Parathyroid adenoma (tissue), 2 donors: ENCODE measurements around the gene ARID3C.

Experiments used
- H2AFZ ChIP-seq: fragments of 300-600 bp; sonication (generic); one replicate; pipeline ENCODE4 v1.7.0; 2017; ENCODE audit warnings: antibody characterized with exemption, mild to moderate bottlenecking
- H3K27ac ChIP-seq: fragments of 300-600 bp; sonication (generic); one replicate; pipeline ENCODE4 v1.7.0; 2017
- H3K27me3 ChIP-seq: fragments of 300-600 bp; sonication (generic); one replicate; pipeline ENCODE4 v1.7.0; 2017; ENCODE audit warnings: low read length; ENCODE audit not compliant: control insufficient read depth, insufficient read depth
- H3K36me3 ChIP-seq: fragments of 300-600 bp; sonication (generic); one replicate; pipeline ENCODE4 v1.7.0; 2017; ENCODE audit warnings: low read length; ENCODE audit not compliant: control insufficient read depth, insufficient read depth
- H3K4me1 ChIP-seq: fragments of 300-600 bp; sonication (generic); one replicate; pipeline ENCODE4 v1.7.0; 2017; ENCODE audit warnings: control low read depth
- H3K4me2 ChIP-seq: fragments of 300-600 bp; sonication (generic); one replicate; pipeline ENCODE4 v1.7.0; 2017; ENCODE audit warnings: low read length
- H3K4me3 ChIP-seq: fragments of 300-600 bp; sonication (generic); one replicate; pipeline ENCODE4 v1.7.0; 2017; ENCODE audit warnings: low read depth, low read length
- H3K79me2 ChIP-seq: fragments of 300-600 bp; sonication (generic); one replicate; pipeline ENCODE4 v1.7.0; 2017; ENCODE audit warnings: control low read depth
- H3K9ac ChIP-seq: fragments of 300-600 bp; sonication (generic); one replicate; pipeline ENCODE4 v1.7.0; 2017; ENCODE audit warnings: mild to moderate bottlenecking
- H3K9me3 ChIP-seq: fragments of 300-600 bp; sonication (generic); one replicate; pipeline ENCODE4 v1.7.0; 2017; ENCODE audit warnings: low read length; ENCODE audit not compliant: control insufficient read depth
- TF ChIP-seq, protein P1 (sequence below): fragments of 300-600 bp; sonication (generic); IDR thresholded peaks from one replicate; pipeline ENCODE4 v1.7.0; 2017; ENCODE audit warnings: antibody characterized with exemption, mild to moderate bottlenecking
- donor health status: primary hyperparathyroidism.

ARID3C gene

DNA sequence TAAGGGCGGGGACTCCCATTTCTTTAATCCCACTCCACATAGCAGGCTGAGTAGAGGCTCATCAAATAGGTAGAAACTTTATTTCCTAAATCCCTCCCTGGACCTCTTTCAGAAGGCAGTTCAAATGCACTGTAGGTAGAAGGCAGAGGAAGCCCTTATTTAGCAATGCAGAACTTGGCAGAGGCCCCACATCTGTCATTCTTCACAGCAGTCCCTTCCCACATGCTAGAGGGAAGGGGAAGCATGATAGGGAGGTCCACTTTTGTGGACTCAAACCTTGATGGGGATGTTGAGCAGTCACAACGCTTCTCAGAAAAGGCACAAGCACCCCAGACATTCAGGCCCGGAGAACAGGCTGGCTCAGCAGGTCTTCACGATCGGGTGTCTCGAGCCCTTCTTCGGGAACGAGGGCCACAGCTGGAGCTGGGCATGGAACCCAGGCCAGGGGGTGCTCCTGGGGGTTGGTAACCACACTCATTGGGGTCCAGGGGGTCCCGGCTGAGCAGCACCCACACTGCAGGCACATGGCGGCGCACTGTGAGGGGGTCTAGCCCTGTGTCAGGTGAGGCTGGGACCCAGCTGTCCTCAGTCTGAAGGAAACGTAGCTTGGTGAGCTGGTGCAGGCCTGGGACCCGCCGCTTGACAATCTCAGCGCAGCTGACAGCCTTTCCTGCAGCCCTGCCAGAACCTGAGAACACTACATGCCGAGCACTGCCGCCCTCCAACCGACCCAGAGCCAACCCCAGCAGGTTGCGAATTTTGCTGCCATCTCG lies 18.2 kb downstream of the ARID3C start:
- H3K36me3 ChIP-seq, result no peaks in the 10 kb centered on the region
- TF ChIP-seq, protein P1, sequence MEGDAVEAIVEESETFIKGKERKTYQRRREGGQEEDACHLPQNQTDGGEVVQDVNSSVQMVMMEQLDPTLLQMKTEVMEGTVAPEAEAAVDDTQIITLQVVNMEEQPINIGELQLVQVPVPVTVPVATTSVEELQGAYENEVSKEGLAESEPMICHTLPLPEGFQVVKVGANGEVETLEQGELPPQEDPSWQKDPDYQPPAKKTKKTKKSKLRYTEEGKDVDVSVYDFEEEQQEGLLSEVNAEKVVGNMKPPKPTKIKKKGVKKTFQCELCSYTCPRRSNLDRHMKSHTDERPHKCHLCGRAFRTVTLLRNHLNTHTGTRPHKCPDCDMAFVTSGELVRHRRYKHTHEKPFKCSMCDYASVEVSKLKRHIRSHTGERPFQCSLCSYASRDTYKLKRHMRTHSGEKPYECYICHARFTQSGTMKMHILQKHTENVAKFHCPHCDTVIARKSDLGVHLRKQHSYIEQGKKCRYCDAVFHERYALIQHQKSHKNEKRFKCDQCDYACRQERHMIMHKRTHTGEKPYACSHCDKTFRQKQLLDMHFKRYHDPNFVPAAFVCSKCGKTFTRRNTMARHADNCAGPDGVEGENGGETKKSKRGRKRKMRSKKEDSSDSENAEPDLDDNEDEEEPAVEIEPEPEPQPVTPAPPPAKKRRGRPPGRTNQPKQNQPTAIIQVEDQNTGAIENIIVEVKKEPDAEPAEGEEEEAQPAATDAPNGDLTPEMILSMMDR, result no peak
- H3K9ac ChIP-seq, result no peak overlapping the region
- H3K79me2 ChIP-seq, result no peaks in the 10 kb centered on the region
- H3K27ac ChIP-seq, result no peak overlapping the region
- H3K4me3 ChIP-seq, result peak overlapping the region; percentile 97
- peak overlapping the region; percentile 98 for H3K4me2 ChIP-seq
- H2AFZ ChIP-seq, result no peak overlapping the region
- H3K9me3 ChIP-seq, result no peaks in the 10 kb centered on the region
- no peaks in the 10 kb centered on the region for H3K27me3 ChIP-seq
- H3K4me1 ChIP-seq, result no peaks in the 10 kb centered on the region

DNA sequence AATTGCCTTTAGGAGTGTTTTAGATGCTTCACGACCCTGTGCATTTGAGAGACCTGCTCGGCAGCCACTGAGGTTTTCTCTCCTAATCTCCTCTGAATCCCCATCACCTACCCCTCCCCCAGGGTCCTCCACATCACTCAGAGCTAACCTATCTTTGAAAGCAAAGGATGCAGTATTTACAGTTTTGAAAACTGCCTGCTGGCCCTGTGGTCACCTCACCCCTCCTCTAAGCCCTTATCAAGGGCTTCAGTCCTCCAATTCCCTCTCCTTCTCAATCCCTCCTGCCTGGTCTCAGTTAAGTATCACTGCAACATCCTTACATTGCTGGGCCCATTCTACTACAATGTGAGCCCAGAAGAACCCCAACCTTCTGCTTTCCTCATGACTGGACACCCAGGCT lies 21.5 kb downstream of the ARID3C start:
- Histone ChIP-seq H3K9me3 (no peaks in the 10 kb centered on the region), H2AFZ (no peak overlapping the region), H3K4me2 (no peak overlapping the region), H3K4me1 (peaks cover 2% of the 10 kb centered on the region), H3K79me2 (no peaks in the 10 kb centered on the region), H3K27me3 (no peaks in the 10 kb centered on the region), H3K4me3 (no peak overlapping the region), H3K36me3 (no peaks in the 10 kb centered on the region), H3K27ac (no peak overlapping the region), H3K9ac (no peak overlapping the region)
- TF ChIP-seq, protein P1, result no peak

DNA sequence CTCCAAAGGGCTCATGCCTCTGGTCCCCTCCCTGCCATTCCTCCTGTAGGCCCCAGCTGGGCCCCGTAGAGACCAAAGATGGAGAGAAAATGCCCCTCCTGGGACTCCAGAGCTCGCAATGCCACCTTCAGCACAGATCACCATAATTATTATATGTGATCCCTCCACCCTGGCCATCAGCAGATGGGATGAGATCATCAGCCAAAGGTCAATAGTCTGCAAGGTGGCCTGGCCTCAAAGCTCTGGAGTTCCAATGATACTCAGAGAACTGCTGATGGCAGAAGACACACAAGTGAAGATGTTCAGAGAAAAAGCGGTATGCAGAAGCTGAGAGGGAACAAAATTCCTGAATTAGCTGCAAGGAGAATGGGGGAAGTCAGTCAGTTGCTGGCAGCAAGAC lies 22.0 kb downstream of the ARID3C start:
- Histone ChIP-seq H3K9me3 (no peaks in the 10 kb centered on the region), H3K4me2 (no peak overlapping the region), H2AFZ (no peak overlapping the region), H3K9ac (no peak overlapping the region), H3K27me3 (no peaks in the 10 kb centered on the region), H3K4me3 (no peak overlapping the region), H3K4me1 (peaks cover 2% of the 10 kb centered on the region), H3K79me2 (no peaks in the 10 kb centered on the region), H3K27ac (no peak overlapping the region), H3K36me3 (no peaks in the 10 kb centered on the region)
- TF ChIP-seq, protein P1, result no peak

DNA sequence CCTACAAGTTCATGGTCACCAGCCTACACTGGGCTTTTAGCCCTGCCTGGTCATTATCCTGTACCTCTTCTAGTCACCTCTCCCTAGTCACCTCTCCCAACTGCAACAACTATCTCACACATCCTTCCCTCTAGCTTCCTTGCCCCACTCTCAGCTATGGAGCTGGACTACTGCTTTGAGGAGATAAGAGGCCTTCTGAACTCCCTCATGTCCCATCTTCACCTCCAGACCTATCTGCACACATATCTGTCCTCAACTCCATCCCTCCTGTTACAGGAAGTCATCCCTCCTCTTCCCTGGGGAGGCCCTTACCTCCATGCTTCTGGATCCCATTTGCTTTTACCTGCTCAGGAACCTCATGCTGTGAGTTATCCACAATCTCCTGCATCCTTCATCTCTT lies 22.7 kb downstream of the ARID3C start:
- H3K36me3 ChIP-seq, result no peaks in the 10 kb centered on the region
- no peak overlapping the region for H2AFZ ChIP-seq
- no peak overlapping the region for H3K4me3 ChIP-seq
- peaks cover 2% of the 10 kb centered on the region for H3K4me1 ChIP-seq
- H3K9ac ChIP-seq, result no peak overlapping the region
- TF ChIP-seq, protein P1, result no peak
- H3K4me2 ChIP-seq, result no peak overlapping the region
- H3K79me2 ChIP-seq, result no peaks in the 10 kb centered on the region
- H3K27ac ChIP-seq, result no peak overlapping the region
- H3K9me3 ChIP-seq, result no peaks in the 10 kb centered on the region
- no peaks in the 10 kb centered on the region for H3K27me3 ChIP-seq

DNA sequence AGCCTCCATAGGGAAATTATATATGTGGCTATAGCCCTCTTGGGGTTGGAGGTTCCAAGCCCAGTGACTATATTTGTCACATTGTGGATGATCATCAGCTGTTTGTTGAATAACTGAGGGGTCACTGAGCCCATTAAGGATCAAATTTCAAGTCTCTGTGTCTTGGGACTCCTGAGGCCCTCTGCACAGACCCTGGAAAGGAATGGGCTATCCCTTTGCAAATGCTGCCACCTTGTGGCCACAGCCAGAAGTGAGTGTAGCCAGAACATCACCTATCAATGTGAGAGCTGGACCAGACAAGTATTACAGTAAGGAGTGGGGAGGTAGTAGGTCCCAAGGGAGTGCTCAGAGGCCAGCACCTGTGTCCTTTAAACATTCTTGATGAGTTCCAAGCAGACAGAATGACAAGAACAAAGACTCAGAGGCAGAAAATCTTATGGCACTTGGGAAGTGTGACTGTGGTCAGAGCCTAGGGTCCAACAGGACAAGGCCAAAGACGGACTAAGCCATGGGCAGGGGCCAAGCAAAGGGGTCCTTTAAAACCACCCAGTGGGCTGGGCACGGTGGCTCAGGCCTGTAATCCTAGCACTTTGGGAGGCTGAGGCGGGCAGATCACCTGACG lies 25.1 kb downstream of the ARID3C start:
- TF ChIP-seq, protein P1, result peak; percentile 84
- Histone ChIP-seq H3K4me2 (no peak overlapping the region), H3K79me2 (no peaks in the 10 kb centered on the region), H3K9ac (no peak overlapping the region), H2AFZ (no peak overlapping the region), H3K4me3 (no peak overlapping the region), H3K27ac (no peak overlapping the region), H3K36me3 (no peaks in the 10 kb centered on the region), H3K9me3 (no peaks in the 10 kb centered on the region), H3K27me3 (no peaks in the 10 kb centered on the region), H3K4me1 (peaks cover 2% of the 10 kb centered on the region)
